ENCODE results near the gene RCOR1.
A peak's percentile ranks its signal among the peaks of the same experiment; 100 is the strongest.
"Not testable (repeated sequence)": the region's sequence is repeated elsewhere in the genome, so short reads cannot be mapped to it uniquely, and the experiment has no call there.

The RCOR1 gene

GRCh38 chr14:102758087-102758486, 165.6 kb downstream of the RCOR1 start:
- no peak for DNase-seq

- no peak for DNase-seq
Measured at GRCh38 chr14:102759456-102760187, 167.2 kb downstream of the RCOR1 start.

DNA sequence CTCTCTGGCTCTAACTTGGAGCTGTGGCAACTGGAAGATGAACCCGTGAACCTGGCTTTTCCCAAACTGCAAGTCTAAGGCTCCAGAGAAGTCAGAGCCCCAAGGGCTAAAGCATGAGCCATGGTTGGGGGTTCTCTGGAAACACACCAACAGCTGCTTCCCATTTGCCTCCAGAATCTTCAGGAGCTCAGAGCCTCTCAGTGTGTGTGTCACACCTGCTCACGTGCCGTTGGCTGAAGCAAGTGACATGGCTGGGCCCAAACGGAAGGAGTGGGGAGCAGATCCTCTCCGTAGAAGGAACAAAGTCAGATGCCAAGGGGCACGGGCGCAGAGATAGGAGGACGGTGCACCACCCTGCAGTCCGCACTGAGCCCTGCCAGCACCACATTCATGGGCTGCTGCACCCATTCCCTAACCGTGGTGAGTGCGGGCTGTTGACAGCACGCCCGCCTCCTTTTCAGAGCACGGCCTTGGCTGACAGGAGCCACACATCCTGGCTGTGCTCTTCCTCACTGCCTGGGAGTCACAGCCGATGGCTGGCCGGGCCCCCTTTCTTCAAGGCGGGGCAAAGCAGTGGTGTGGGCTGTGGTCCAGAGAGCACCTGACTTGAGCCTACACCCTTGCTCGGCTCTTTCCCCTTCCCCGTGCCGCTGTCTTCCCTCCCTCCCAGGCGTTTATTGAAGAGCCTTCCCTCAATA, 168.2 kb downstream of the RCOR1 start:
- no peak for DNase-seq

GRCh38 chr14:102761206-102761605, 168.8 kb downstream of the RCOR1 start:
- DNase-seq = no peak

- DNase-seq = no peak
Measured at GRCh38 chr14:102764220-102764671, 171.8 kb downstream of the RCOR1 start.

- not testable (repeated sequence) for DNase-seq
Measured at GRCh38 chr14:102765770-102766169, 173.3 kb downstream of the RCOR1 start.

- DNase-seq = no peak
Measured at GRCh38 chr14:102768223-102769048, 176.0 kb downstream of the RCOR1 start.

- no peak for DNase-seq
Measured at GRCh38 chr14:102769049-102769327, 176.5 kb downstream of the RCOR1 start.

GRCh38 chr14:102770147-102771123, 178.0 kb downstream of the RCOR1 start:
- no peak for DNase-seq

- no peak for DNase-seq
Measured at GRCh38 chr14:102771144-102771543, 178.7 kb downstream of the RCOR1 start.

GRCh38 chr14:102772781-102773570, 180.5 kb downstream of the RCOR1 start:
- no peak for DNase-seq

GRCh38 chr14:102774391-102775153, 182.1 kb downstream of the RCOR1 start:
- DNase-seq = peak in 1 of 2 experiments; percentile 26

- DNase-seq = no peak
Measured at GRCh38 chr14:102775855-102776760, 183.7 kb downstream of the RCOR1 start.

DNA sequence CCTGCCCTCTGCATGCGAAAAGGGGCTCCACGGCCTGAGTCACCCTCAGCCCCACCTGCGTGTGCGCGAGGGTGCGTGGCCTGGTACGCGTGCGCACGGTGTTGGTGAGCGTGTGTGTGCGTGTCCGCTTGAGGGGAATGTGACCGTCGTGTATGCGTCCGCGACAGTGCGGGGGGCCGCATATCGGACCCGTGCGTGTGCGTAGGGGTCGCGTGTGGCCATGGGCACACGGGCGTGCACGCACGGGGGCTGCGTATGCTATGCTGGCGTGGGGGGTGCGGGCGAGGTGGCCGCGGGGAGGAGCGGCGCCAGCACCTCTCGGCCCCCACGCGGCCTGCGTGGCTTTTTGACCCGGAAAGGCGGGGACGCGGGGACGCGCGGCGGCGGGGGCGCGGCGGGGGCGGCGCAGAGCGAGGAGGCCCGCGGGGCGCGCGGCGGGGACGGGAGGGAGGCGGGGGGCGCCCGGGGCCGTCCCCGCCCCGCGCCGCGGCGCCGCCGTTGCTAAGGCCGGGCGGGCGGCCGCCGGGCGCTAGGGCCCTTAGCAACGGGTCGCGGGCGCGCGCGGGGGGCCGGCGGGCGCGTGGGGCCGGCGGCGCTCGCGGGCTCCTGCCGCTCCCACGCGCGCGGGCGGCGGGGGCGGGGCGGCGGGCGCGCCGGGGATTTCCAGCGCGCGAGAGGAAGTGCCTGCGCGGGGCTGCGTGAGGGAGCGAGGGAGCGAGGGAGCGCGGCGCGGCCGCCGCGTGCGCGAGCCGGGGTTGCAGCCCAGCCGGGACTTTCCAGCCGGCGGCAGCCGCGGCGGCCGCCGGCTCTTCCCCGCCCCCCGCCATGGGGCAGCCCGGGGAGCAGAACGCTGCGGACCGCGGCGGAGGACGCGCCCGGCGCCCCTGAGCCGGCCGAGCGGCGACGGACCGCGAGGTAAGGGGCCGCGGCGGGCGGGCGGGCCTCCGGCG, 184.6 kb downstream of the RCOR1 start, which contains the start of gene TRAF3:
TSS of gene TRAF3 (plus strand) at position 689 of the 950 bp plus-strand sequence. CDS start 92,753 bp downstream, outside the sequence.
- DNase-seq = peak in 1 of 2 experiments; percentile 53

DNA sequence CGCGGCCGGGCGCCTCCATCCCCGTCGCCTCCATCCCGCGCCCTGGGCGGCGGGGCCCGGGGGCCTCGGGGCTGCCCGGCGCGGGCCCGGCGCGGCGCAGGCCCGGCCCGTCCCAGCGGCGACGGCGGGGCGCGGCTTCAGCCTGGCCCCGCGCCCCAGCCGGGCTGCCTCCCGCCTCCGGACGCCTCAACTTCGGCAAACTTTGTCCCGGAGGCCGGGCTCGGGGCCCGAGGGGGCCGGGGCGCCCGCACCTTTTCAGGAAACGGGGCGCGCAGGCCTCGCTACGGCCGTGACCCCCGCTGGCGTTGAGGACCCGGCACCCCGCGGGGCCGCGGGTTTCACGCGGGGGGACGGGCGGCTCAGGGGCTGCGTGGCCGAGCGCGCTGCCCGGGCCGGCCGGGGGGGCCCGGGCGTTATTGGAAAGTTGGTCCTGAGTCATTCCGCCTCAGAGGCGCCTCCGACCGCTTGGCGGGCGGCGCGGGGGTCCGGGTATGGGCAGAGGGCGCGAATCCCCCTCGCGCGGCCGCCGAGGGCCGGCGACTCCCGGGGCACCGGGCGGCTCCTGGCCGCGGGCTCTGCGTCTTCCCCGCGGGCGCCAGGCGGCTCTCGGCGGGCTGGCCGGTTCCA, 185.4 kb downstream of the RCOR1 start:
- no peak for DNase-seq

GRCh38 chr14:102778338-102779083, 186.1 kb downstream of the RCOR1 start:
- DNase-seq = no peak

- no peak for DNase-seq
Measured at GRCh38 chr14:102779084-102779462, 186.6 kb downstream of the RCOR1 start.
